ENCODE measurements around the gene NLGN1.

NLGN1 gene

DNA sequence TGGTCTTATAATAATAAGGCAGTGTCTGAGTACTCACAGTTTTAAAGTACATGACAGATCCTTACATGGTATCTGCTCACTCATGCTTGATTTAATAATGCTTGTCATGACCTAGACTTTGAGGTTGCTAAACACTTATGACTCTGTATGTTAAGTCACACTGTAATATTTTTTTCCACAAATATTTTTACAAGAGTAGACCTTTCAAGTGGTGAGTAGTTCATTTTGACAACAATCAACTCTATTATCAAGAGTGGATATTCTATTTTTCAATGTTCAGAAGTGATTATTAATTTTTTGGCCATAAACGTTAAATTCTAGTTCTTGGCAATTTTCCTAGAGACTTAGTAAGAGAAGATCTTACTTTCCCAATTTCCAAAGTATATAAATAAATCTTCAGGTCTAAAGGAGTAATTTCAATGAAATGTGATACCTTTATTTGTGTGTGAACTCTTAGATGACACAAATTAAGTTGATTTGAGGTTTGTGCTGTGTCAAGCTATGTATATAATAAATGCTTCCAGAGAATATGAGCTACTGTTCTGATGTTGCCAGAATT, 104.5 kb downstream of the NLGN1 start:
- no peak overlapping the region for H3K4me3 ChIP-seq (ENCODE audit: low read depth, low read length)
- H3K27ac ChIP-seq (ENCODE audit: low read depth, low read length) = no peak overlapping the region
- no peak overlapping the region for H2BK120ac ChIP-seq (ENCODE audit: insufficient read depth, low read length, poor library complexity)
- H3K9me3 ChIP-seq (ENCODE audit: insufficient read depth, low read depth, low read length) = no peaks in the 10 kb centered on the region
- H4K12ac ChIP-seq (ENCODE audit: low read depth, low read length) = no peak overlapping the region
- H2AFZ ChIP-seq (ENCODE audit: insufficient read depth, low read length, poor library complexity) = no peak overlapping the region
- no peaks in the 10 kb centered on the region for H3K79me2 ChIP-seq (ENCODE audit: control insufficient read depth, insufficient read depth, low read length, poor library complexity)
- no peak overlapping the region for H3K23ac ChIP-seq (ENCODE audit: low read length)
- no peak overlapping the region for H3K4ac ChIP-seq (ENCODE audit: low read depth, low read length)
- no peaks in the 10 kb centered on the region for H3K27me3 ChIP-seq (ENCODE audit: insufficient read depth, low read length)
- no peak overlapping the region for H4K8ac ChIP-seq (ENCODE audit: low read depth, low read length)
- H2BK12ac ChIP-seq (ENCODE audit: low read length) = no peak overlapping the region
- no peak overlapping the region for H2AK5ac ChIP-seq (ENCODE audit: low read length)
- no peaks in the 10 kb centered on the region for H3K36me3 ChIP-seq (ENCODE audit: control insufficient read depth in 1 of 2, insufficient read depth in 2 of 2, low read length in 2 of 2)
- H3K18ac ChIP-seq (ENCODE audit: low read length) = no peak overlapping the region
- H3K4me2 ChIP-seq (ENCODE audit: low read length) = no peak overlapping the region
- DNase-seq = no peak
- WGBS (ENCODE audit: extremely low coverage, insufficient coverage, insufficient read length) = no CpG with 5 or more reads among the region's 1 CpG
- no peak overlapping the region for H4K91ac ChIP-seq (ENCODE audit: low read depth, low read length)
- H3K9ac ChIP-seq (ENCODE audit: low read length) = no peak overlapping the region
- H2BK5ac ChIP-seq (ENCODE audit: low read depth, low read length, poor library complexity) = no peak overlapping the region
- no peaks in the 10 kb centered on the region for H3K79me1 ChIP-seq (ENCODE audit: low read length)
- no peak overlapping the region for H3K14ac ChIP-seq (ENCODE audit: low read length)
- H3K4me1 ChIP-seq (ENCODE audit: control insufficient read depth in 1 of 2, insufficient read depth in 2 of 2, low read length in 2 of 2) = no peaks in the 10 kb centered on the region

DNA sequence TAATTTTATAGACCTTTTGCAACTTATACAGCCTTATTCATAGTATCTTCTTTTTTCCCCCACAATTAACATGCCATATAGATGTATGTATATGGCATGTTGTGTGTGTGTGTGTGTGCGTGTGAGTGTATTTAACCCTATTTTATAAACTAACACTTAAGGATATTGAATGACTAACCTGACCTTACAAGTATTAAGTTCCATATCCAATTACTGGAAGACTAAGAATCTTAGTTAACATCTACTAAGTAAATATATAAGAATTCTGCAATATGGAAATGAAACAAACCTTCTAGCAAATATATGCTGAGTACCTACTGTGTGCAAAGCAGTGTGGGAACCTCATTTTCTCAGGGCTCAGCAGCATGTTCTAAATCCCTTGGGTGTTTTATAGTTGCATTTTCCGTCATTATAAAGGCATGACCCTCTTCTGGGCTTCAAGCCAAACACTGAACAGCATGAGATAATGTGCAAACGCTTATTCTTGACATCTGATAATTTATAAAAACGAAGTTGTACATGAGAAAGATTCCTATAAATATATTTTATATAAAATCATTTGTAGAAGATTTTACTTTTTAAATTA, 105.5 kb downstream of the NLGN1 start:
- no peak for DNase-seq
- H2AK5ac ChIP-seq (ENCODE audit: low read length) = no peak overlapping the region
- H3K18ac ChIP-seq (ENCODE audit: low read length) = no peak overlapping the region
- H3K79me1 ChIP-seq (ENCODE audit: low read length) = no peaks in the 10 kb centered on the region
- H3K27me3 ChIP-seq (ENCODE audit: insufficient read depth, low read length) = no peaks in the 10 kb centered on the region
- no peaks in the 10 kb centered on the region for H3K79me2 ChIP-seq (ENCODE audit: control insufficient read depth, insufficient read depth, low read length, poor library complexity)
- WGBS (ENCODE audit: extremely low coverage, insufficient coverage, insufficient read length) = no CpG with 5 or more reads among the region's 4 CpGs
- no peak overlapping the region for H4K8ac ChIP-seq (ENCODE audit: low read depth, low read length)
- H3K9ac ChIP-seq (ENCODE audit: low read length) = no peak overlapping the region
- no peak overlapping the region for H3K23ac ChIP-seq (ENCODE audit: low read length)
- H3K4me2 ChIP-seq (ENCODE audit: low read length) = no peak overlapping the region
- H3K4ac ChIP-seq (ENCODE audit: low read depth, low read length) = no peak overlapping the region
- no peaks in the 10 kb centered on the region for H3K36me3 ChIP-seq (ENCODE audit: control insufficient read depth in 1 of 2, insufficient read depth in 2 of 2, low read length in 2 of 2)
- no peak overlapping the region for H2BK120ac ChIP-seq (ENCODE audit: insufficient read depth, low read length, poor library complexity)
- H2AFZ ChIP-seq (ENCODE audit: insufficient read depth, low read length, poor library complexity) = no peak overlapping the region
- H3K4me3 ChIP-seq (ENCODE audit: low read depth, low read length) = no peak overlapping the region
- no peak overlapping the region for H4K91ac ChIP-seq (ENCODE audit: low read depth, low read length)
- no peak overlapping the region for H3K14ac ChIP-seq (ENCODE audit: low read length)
- no peak overlapping the region for H4K12ac ChIP-seq (ENCODE audit: low read depth, low read length)
- no peak overlapping the region for H2BK5ac ChIP-seq (ENCODE audit: low read depth, low read length, poor library complexity)
- H3K9me3 ChIP-seq (ENCODE audit: insufficient read depth, low read depth, low read length) = no peaks in the 10 kb centered on the region
- no peaks in the 10 kb centered on the region for H3K4me1 ChIP-seq (ENCODE audit: control insufficient read depth in 1 of 2, insufficient read depth in 2 of 2, low read length in 2 of 2)
- no peak overlapping the region for H2BK12ac ChIP-seq (ENCODE audit: low read length)
- no peak overlapping the region for H3K27ac ChIP-seq (ENCODE audit: low read depth, low read length)

DNA sequence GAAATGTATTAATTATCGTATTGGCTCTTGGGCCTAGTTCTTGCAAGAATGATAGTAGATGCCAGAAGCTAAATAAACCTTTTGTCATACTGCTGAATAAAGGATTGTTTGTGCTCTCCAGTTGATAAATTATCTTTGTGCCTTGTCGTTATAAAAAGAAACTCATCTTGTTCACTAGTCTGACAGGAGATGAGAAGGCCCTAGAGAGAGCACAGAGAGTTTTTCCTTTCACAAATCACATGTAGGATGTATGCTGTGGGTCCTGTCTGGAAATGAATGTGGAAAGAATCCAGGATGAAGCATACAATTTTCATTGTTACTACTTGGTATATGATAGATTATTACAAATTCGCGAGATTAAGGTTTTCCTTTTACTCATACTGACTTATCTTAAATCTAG, 113.0 kb downstream of the NLGN1 start:
- no peak overlapping the region for H3K23ac ChIP-seq (ENCODE audit: low read length)
- no peak overlapping the region for H2BK12ac ChIP-seq (ENCODE audit: low read length)
- no peak overlapping the region for H3K27ac ChIP-seq (ENCODE audit: low read depth, low read length)
- no peak overlapping the region for H3K18ac ChIP-seq (ENCODE audit: low read length)
- H2AFZ ChIP-seq (ENCODE audit: insufficient read depth, low read length, poor library complexity) = no peak overlapping the region
- no peak overlapping the region for H2AK5ac ChIP-seq (ENCODE audit: low read length)
- H3K36me3 ChIP-seq (ENCODE audit: control insufficient read depth in 1 of 2, insufficient read depth in 2 of 2, low read length in 2 of 2) = no peaks in the 10 kb centered on the region
- H3K4ac ChIP-seq (ENCODE audit: low read depth, low read length) = no peak overlapping the region
- H3K79me2 ChIP-seq (ENCODE audit: control insufficient read depth, insufficient read depth, low read length, poor library complexity) = no peaks in the 10 kb centered on the region
- H2BK5ac ChIP-seq (ENCODE audit: low read depth, low read length, poor library complexity) = no peak overlapping the region
- no peak overlapping the region for H2BK120ac ChIP-seq (ENCODE audit: insufficient read depth, low read length, poor library complexity)
- no peak overlapping the region for H3K14ac ChIP-seq (ENCODE audit: low read length)
- H3K79me1 ChIP-seq (ENCODE audit: low read length) = no peaks in the 10 kb centered on the region
- no peaks in the 10 kb centered on the region for H3K4me1 ChIP-seq (ENCODE audit: control insufficient read depth in 1 of 2, insufficient read depth in 2 of 2, low read length in 2 of 2)
- no peaks in the 10 kb centered on the region for H3K9me3 ChIP-seq (ENCODE audit: insufficient read depth, low read depth, low read length)
- H4K8ac ChIP-seq (ENCODE audit: low read depth, low read length) = no peak overlapping the region
- no peaks in the 10 kb centered on the region for H3K27me3 ChIP-seq (ENCODE audit: insufficient read depth, low read length)
- H3K9ac ChIP-seq (ENCODE audit: low read length) = no peak overlapping the region
- no peak overlapping the region for H3K4me3 ChIP-seq (ENCODE audit: low read depth, low read length)
- no peak for DNase-seq
- no peak overlapping the region for H4K12ac ChIP-seq (ENCODE audit: low read depth, low read length)
- no peak overlapping the region for H3K4me2 ChIP-seq (ENCODE audit: low read length)
- WGBS (ENCODE audit: extremely low coverage, insufficient coverage, insufficient read length) = no CpG with 5 or more reads among the region's 4 CpGs
- H4K91ac ChIP-seq (ENCODE audit: low read depth, low read length) = no peak overlapping the region

DNA sequence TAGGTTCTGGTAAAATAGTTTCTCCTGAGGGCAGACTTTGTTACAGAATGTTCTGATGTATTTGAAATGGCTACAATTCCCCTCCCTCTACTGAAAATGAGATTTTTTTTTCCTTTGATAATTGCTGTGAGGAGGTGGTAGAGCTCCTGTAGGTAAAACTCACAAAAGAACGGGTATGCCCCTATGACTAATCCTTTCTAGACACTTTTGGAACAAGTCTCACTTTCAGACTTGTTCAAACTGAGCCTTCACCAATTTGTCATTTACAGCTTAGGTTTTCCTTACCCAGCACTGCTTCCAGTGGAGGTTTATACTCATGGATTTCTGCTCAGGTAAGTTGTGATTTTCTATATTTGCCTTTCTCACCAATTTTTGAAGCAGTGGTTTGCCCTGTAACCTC, 115.6 kb downstream of the NLGN1 start:
- H3K9ac ChIP-seq (ENCODE audit: low read length) = no peak overlapping the region
- no peak overlapping the region for H3K4me2 ChIP-seq (ENCODE audit: low read length)
- no peak overlapping the region for H3K14ac ChIP-seq (ENCODE audit: low read length)
- no peaks in the 10 kb centered on the region for H3K4me1 ChIP-seq (ENCODE audit: control insufficient read depth in 1 of 2, insufficient read depth in 2 of 2, low read length in 2 of 2)
- no peak overlapping the region for H2BK12ac ChIP-seq (ENCODE audit: low read length)
- no peak overlapping the region for H3K4me3 ChIP-seq (ENCODE audit: low read depth, low read length)
- no peak for DNase-seq
- H4K91ac ChIP-seq (ENCODE audit: low read depth, low read length) = no peak overlapping the region
- H3K9me3 ChIP-seq (ENCODE audit: insufficient read depth, low read depth, low read length) = no peaks in the 10 kb centered on the region
- no CpG with 5 or more reads among the region's 1 CpG for WGBS (ENCODE audit: extremely low coverage, insufficient coverage, insufficient read length)
- H3K23ac ChIP-seq (ENCODE audit: low read length) = no peak overlapping the region
- no peak overlapping the region for H2AK5ac ChIP-seq (ENCODE audit: low read length)
- no peaks in the 10 kb centered on the region for H3K79me1 ChIP-seq (ENCODE audit: low read length)
- H2AFZ ChIP-seq (ENCODE audit: insufficient read depth, low read length, poor library complexity) = no peak overlapping the region
- H4K12ac ChIP-seq (ENCODE audit: low read depth, low read length) = no peak overlapping the region
- no peak overlapping the region for H3K18ac ChIP-seq (ENCODE audit: low read length)
- no peak overlapping the region for H2BK120ac ChIP-seq (ENCODE audit: insufficient read depth, low read length, poor library complexity)
- H3K79me2 ChIP-seq (ENCODE audit: control insufficient read depth, insufficient read depth, low read length, poor library complexity) = no peaks in the 10 kb centered on the region
- no peak overlapping the region for H3K4ac ChIP-seq (ENCODE audit: low read depth, low read length)
- no peak overlapping the region for H2BK5ac ChIP-seq (ENCODE audit: low read depth, low read length, poor library complexity)
- H3K36me3 ChIP-seq (ENCODE audit: control insufficient read depth in 1 of 2, insufficient read depth in 2 of 2, low read length in 2 of 2) = no peaks in the 10 kb centered on the region
- no peak overlapping the region for H3K27ac ChIP-seq (ENCODE audit: low read depth, low read length)
- H4K8ac ChIP-seq (ENCODE audit: low read depth, low read length) = no peak overlapping the region
- H3K27me3 ChIP-seq (ENCODE audit: insufficient read depth, low read length) = no peaks in the 10 kb centered on the region
